ENCODE measurements around the gene C16orf90. TPM values are rescaled to one million over a fixed set of nuclear protein-coding genes. Genes with fewer than 3 reads are reported as not detected.

The C16orf90 gene
- total RNA-seq (2014; rRNA removed; shearing (Covaris generic)) (not detected in 2 replicates), total RNA-seq (2022) (not detected in 2 replicates), Bru-seq, nascent RNA (not detected), BruChase-seq, experiment 1, labeled RNA remaining after a 6-hour chase (not detected), BruChase-seq, experiment 2, labeled RNA remaining after a 2-hour chase (not detected)
- long read RNA-seq = 0 reads

DNA sequence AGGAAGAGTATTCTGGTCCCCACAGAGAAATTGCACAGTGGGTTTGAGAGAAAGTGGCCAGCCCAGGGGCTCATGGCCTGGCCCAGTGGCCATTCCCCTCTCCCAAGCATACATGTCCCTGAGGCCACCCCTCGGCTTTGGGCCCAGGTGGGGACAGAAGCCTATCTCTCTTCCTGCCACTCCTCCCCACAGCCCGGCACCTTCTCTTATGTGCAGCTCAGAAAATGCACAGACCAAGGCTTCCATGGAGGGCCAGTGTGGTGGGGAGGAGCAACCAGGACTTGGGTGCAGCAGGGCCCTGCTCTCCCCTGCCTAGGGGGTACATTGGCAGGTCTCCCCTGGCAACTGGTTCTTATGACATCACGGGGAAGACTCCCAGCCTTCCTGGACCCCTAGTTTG lies at the start of gene C16orf90:
TSS of gene C16orf90 (minus strand) at position 314 of the 400 bp plus-strand sequence. CDS start at position 246, 68 bp downstream.
- Histone ChIP-seq H3K9me3 (ENCODE audit: low read length) (no peaks in the 10 kb centered on the region), H3K4me3 (ENCODE audit: low read depth, low read length, poor library complexity, severe bottlenecking) (no peak within 1 kb of the TSS), H3K27ac (ENCODE audit: low read depth, low read length, poor library complexity, severe bottlenecking) (no peak within 1 kb of the TSS), H2AFZ (ENCODE audit: low read length) (no peak within 1 kb of the TSS), H3K4me2 (ENCODE audit: low read length) (no peak within 1 kb of the TSS), H3K79me2 (ENCODE audit: insufficient read depth, low read depth, low read length) (no peaks in the 10 kb centered on the region), H3K36me3 (ENCODE audit: insufficient read depth, low read length) (no peaks in the 10 kb centered on the region), H3K4me1 (ENCODE audit: insufficient read depth, low read length, poor library complexity, severe bottlenecking) (no peaks in the 10 kb centered on the region), H3K9me2 (ENCODE audit: insufficient read depth, low read length) (no peaks in the 10 kb centered on the region), H4K20me1 (ENCODE audit: insufficient read depth, low read length) (no peaks in the 10 kb centered on the region)
- TF ChIP-seq CTCF (conservative IDR thresholded peaks at IDR 0.05; ENCODE audit: low read length) = no peak
- no peak for TF ChIP-seq EZH2phosphoT487 (IDR thresholded peaks at IDR 0.05; ENCODE audit: borderline replicate concordance, low read depth, low read length)
- BruUV-seq (replicated peaks) = no TSS peak
- no peak for DNase-seq (ENCODE audit: low spot score)
- ChIA-PET POLR2A (no interaction called here), CTCF (ENCODE audit: unreplicated experiment) (no interaction called here)
- intact Hi-C loops (cut with micrococcal nuclease; ENCODE audit: unreplicated experiment) = no loop called here

DNA sequence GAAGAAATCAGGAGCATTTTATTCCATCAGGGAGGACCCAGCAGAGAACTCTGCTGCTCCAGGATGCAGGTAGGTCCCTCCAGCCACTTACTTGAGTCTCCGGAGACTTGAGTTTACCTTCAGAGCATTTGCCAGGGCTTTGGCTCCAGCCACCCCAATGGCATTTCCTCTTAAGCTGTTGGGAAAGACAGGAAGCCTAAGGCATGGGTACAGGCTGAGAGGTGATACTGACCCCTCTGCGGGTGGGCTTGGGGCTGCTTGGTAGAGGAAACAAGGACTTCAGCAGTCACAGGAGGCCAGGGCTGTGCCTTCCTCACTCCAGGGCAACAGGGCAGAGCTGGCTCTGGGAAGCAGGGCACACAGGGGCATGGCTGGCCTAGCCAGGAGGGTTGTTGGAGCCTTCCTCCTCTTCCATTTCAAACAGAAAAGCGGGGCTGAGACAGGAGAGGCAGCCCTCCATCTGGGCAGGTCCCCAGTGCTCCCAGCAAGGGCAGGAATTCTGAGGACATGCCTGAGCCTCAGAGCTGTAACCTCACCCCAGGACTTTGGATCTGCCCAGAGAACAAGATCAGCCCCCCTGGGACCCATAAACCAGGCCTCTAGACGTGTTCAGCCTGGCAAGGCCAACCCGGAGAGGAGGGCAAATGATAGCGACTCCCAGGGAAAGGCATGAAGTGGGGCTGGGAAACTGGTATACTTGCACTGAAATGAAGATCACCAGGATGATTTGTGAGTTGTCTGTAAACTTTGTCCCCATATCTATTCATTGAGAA lies 47.5 kb upstream of the C16orf90 start:
- H3K4me2 ChIP-seq (ENCODE audit: low read length) = no peak overlapping the region
- no peak for TF ChIP-seq EZH2phosphoT487 (IDR thresholded peaks at IDR 0.05; ENCODE audit: borderline replicate concordance, low read depth, low read length)
- peaks cover 93% of the 10 kb centered on the region for H3K36me3 ChIP-seq (ENCODE audit: insufficient read depth, low read length)
- intact Hi-C loops (cut with micrococcal nuclease; ENCODE audit: unreplicated experiment) = no loop called here
- no TSS peak for BruUV-seq (replicated peaks)
- no peak for DNase-seq (ENCODE audit: low spot score)
- no peaks in the 10 kb centered on the region for H3K79me2 ChIP-seq (ENCODE audit: insufficient read depth, low read depth, low read length)
- ChIA-PET POLR2A (no interaction called here), CTCF (ENCODE audit: unreplicated experiment) (no interaction called here)
- H3K4me3 ChIP-seq (ENCODE audit: low read depth, low read length, poor library complexity, severe bottlenecking) = no peak overlapping the region
- H3K4me1 ChIP-seq (ENCODE audit: insufficient read depth, low read length, poor library complexity, severe bottlenecking) = no peaks in the 10 kb centered on the region
- no peak overlapping the region for H2AFZ ChIP-seq (ENCODE audit: low read length)
- H3K9me3 ChIP-seq (ENCODE audit: low read length) = no peaks in the 10 kb centered on the region
- no peaks in the 10 kb centered on the region for H4K20me1 ChIP-seq (ENCODE audit: insufficient read depth, low read length)
- H3K27ac ChIP-seq (ENCODE audit: low read depth, low read length, poor library complexity, severe bottlenecking) = no peak overlapping the region
- H3K9me2 ChIP-seq (ENCODE audit: insufficient read depth, low read length) = no peaks in the 10 kb centered on the region

DNA sequence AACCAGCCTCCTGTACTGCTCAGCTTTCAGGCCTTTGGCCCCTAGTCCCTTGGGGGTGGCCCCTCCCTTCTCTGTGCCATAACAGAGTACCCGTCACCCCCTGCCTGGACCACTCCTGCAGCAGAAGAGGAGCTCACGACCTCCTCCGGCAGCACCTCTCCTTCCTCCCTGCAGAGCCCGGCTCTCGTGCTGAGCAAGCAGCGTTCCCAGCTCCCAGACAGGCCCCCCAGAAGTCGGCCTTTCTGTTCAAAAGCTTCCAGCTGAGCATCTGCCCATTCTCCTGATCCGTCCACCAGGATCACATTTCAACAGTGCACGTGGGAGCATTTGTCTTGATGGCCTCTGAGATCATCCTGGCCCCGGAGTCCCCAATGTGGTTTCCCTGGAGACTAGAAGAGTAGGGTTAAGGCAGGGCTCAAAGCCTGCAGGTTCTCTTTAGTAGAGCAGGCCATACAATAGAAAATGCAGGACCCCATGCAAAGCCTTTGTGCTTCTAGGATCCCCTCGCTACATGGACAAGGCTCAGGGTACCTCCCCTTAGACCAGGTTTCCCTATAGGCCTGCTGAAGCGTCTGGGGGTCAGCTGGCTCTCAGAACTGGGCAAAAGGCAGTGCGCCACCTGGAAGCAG lies 46.4 kb upstream of the C16orf90 start:
- BruUV-seq (replicated peaks) = no TSS peak
- Histone ChIP-seq H3K9me3 (ENCODE audit: low read length) (no peaks in the 10 kb centered on the region), H3K27ac (ENCODE audit: low read depth, low read length, poor library complexity, severe bottlenecking) (no peak overlapping the region), H3K79me2 (ENCODE audit: insufficient read depth, low read depth, low read length) (no peaks in the 10 kb centered on the region), H2AFZ (ENCODE audit: low read length) (no peak overlapping the region), H3K4me3 (ENCODE audit: low read depth, low read length, poor library complexity, severe bottlenecking) (no peak overlapping the region), H3K4me2 (ENCODE audit: low read length) (no peak overlapping the region), H4K20me1 (ENCODE audit: insufficient read depth, low read length) (no peaks in the 10 kb centered on the region), H3K9me2 (ENCODE audit: insufficient read depth, low read length) (no peaks in the 10 kb centered on the region), H3K36me3 (ENCODE audit: insufficient read depth, low read length) (peaks cover 82% of the 10 kb centered on the region), H3K4me1 (ENCODE audit: insufficient read depth, low read length, poor library complexity, severe bottlenecking) (no peaks in the 10 kb centered on the region)
- CTCF ChIA-PET (ENCODE audit: unreplicated experiment) = interaction anchor here (0.9 kb wide), 1 partner anchor 16 kb away, joined by 4 read pairs; no protein-coding TSS in a partner anchor
- no peak for DNase-seq (ENCODE audit: low spot score)
- POLR2A ChIA-PET = no interaction called here
- TF ChIP-seq CTCF (conservative IDR thresholded peaks at IDR 0.05; ENCODE audit: low read length) (no peak), EZH2phosphoT487 (IDR thresholded peaks at IDR 0.05; ENCODE audit: borderline replicate concordance, low read depth, low read length) (no peak)
- intact Hi-C loops (cut with micrococcal nuclease; ENCODE audit: unreplicated experiment) = no loop called here

Data from OCI-LY7 (cell line).